ENCODE data around the gene MAP1LC3A. TPM values are rescaled to one million over a fixed set of nuclear protein-coding genes. Genes with fewer than 3 reads are reported as not detected.
A peak's percentile ranks its signal among the peaks of the same experiment; 100 is the strongest.

MAP1LC3A gene
- total RNA-seq, 6 experiments from 2014 or later: 14.4 to 39.6 (median 26.3) TPM

GRCh38 chr20:34531608-34532265 is 26.8 kb upstream of the MAP1LC3A start:
- H3K4me3 ChIP-seq: no peak overlapping the region
- H3K27me3 ChIP-seq: no peaks in the 10 kb centered on the region
- ATAC-seq (no peak), DNase-seq (peak in 2 of 3 donors; percentile 28 to 33)
- H3K4me1 ChIP-seq: peaks cover 0 to 3% (median 0%) of the 10 kb centered on the region in 4 donors
- peaks cover 0 to 60% (median 22%) of the 10 kb centered on the region in 4 donors for H3K36me3 ChIP-seq
- H3K27ac ChIP-seq: no peak overlapping the region
- H3K9me3 ChIP-seq: no peaks in the 10 kb centered on the region
- no peak for TF ChIP-seq POLR2A (IDR thresholded peaks at IDR 0.05)
- intact Hi-C loops (cut with DNase I): loop anchor here in 1 of 2 donors (10.0 kb wide), 1 partner anchor 173 kb away; the partner anchor contains the start of gene TP53INP2
- 87% methylated on average over 4 of the region's 8 CpGs for WGBS (ENCODE audit: insufficient coverage, low coverage, low lambda C conversion rate, missing lambda C conversion rate)

- peak in 1 of 3 donors; percentile 23 for DNase-seq
- TF ChIP-seq POLR2A (IDR thresholded peaks at IDR 0.05) (no peak), CTCF (IDR thresholded peaks at IDR 0.05) (no peak)
- WGBS (ENCODE audit: insufficient coverage, low coverage, low lambda C conversion rate, missing lambda C conversion rate): 71% methylated on average over 3 of the region's 8 CpGs
- H3K36me3 ChIP-seq: peaks cover 0 to 58% (median 19%) of the 10 kb centered on the region in 4 donors
- H3K4me3 ChIP-seq: no peak overlapping the region
- H3K27ac ChIP-seq: no peak overlapping the region
- no peak for ATAC-seq
- intact Hi-C loops (cut with DNase I): loop anchor here in 1 of 2 donors (10.0 kb wide), 1 partner anchor 172 kb away; the partner anchor contains the start of gene TP53INP2
- H3K4me1 ChIP-seq: peaks cover 0 to 3% (median 0%) of the 10 kb centered on the region in 4 donors
- H3K9me3 ChIP-seq: no peaks in the 10 kb centered on the region
- H3K27me3 ChIP-seq: no peaks in the 10 kb centered on the region
These were observed 26.2 kb upstream of the MAP1LC3A start for GRCh38 chr20:34532320-34532719.

DNA sequence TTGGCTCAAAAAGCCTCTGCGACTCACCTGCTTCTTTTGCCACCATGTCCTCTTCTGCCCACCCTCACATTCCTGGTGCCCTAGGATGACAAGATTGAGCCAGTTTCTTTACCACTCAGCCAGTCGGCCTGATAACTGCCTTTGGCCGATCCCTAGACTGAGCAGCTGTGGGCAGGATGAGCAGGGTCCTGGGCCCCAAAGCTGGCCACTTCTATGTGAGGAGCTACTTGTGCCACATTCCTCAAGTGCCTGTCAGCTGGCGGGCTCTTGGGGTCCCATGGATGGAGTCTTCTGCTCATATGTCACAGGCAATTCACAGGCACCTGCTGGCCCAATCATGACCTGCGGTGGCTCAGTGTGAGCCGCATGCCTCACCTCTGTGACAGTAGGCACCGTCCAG is 25.8 kb upstream of the MAP1LC3A start:
- no peak overlapping the region for H3K27ac ChIP-seq
- H3K9me3 ChIP-seq: no peaks in the 10 kb centered on the region
- no peak for TF ChIP-seq CTCF (IDR thresholded peaks at IDR 0.05)
- no peak for TF ChIP-seq POLR2A (IDR thresholded peaks at IDR 0.05)
- peaks cover 0 to 54% (median 17%) of the 10 kb centered on the region in 4 donors for H3K36me3 ChIP-seq
- intact Hi-C loops (cut with DNase I): loop anchor here in 1 of 2 donors (10.0 kb wide), 1 partner anchor 172 kb away; the partner anchor contains the start of gene TP53INP2
- peaks cover 0 to 3% (median 0%) of the 10 kb centered on the region in 4 donors for H3K4me1 ChIP-seq
- WGBS (ENCODE audit: insufficient coverage, low coverage, low lambda C conversion rate, missing lambda C conversion rate): 100% methylated on average over 1 of the region's 7 CpGs
- H3K4me3 ChIP-seq: no peak overlapping the region
- H3K27me3 ChIP-seq: no peaks in the 10 kb centered on the region
- DNase-seq: peak in 2 of 3 donors; percentile 36 to 42
- no peak for ATAC-seq

DNA sequence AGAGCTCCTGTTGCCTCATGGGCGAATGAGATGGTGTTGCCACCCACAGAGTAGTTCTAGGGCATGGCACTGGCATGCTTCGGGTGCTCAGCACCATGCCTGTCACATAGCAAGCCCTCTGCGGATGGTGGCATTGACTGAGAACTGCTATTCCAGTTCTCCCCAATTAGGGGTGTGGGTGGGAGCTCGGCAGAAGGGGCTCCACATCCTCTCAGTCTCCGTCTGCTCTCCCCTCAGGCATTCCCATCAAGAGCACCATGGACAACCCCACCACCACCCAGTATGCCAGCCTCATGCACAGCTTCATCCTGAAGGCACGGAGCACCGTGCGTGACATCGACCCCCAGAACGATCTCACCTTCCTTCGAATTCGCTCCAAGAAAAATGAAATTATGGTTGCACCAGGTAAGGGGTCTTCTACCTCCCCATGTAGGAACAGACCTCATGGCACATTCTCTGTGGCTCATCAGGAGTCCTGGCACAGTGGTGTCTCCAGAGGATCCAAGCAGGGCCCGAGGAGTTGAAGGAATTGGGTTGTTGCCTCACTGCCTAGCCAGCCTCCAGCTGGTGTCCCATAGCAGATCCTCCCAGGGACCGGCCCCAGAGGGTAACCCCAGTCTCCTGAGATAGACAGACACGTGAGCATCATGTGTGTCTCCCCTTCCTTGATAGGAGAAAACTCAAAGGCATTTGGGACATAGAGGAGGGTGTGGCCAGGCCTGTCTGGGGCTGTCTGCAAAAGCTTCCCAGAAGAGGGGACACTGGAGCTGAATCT is 23.9 kb upstream of the MAP1LC3A start:
- peak in 1 of 3 donors; percentile 22 for DNase-seq
- no peak for ATAC-seq
- Histone ChIP-seq H3K27me3 (no peaks in the 10 kb centered on the region), H3K36me3 (peaks cover 0 to 51% (median 13%) of the 10 kb centered on the region in 4 donors), H3K4me1 (peaks cover 0 to 10% (median 2%) of the 10 kb centered on the region in 4 donors), H3K27ac (no peak overlapping the region), H3K4me3 (no peak overlapping the region), H3K9me3 (no peaks in the 10 kb centered on the region)
- TF ChIP-seq POLR2A (IDR thresholded peaks at IDR 0.05): no peak
- TF ChIP-seq CTCF (IDR thresholded peaks at IDR 0.05): no peak
- 50% methylated on average over 2 of the region's 15 CpGs for WGBS (ENCODE audit: insufficient coverage, low coverage, low lambda C conversion rate, missing lambda C conversion rate)
- intact Hi-C loops (cut with DNase I): loop anchor here in 1 of 2 donors (10.0 kb wide), 1 partner anchor 170 kb away; the partner anchor contains the start of gene TP53INP2
